Endothelial cell of hepatic sinusoid (primary cell): ENCODE results near the gene ATF7IP.

Source experiments
- in situ Hi-C: cut with HindIII; loops from 2 replicates; pipeline ENCODE4 v1.10.0; 2017; ENCODE audit warnings: low sequenced_read_pairs

Gene ATF7IP

GRCh38 chr12:14416658-14417057 is 51.2 kb downstream of the ATF7IP start:
- in situ Hi-C loops: loop anchor here (5.0 kb wide), 1 partner anchor 86 kb away; no protein-coding TSS in a partner anchor

DNA sequence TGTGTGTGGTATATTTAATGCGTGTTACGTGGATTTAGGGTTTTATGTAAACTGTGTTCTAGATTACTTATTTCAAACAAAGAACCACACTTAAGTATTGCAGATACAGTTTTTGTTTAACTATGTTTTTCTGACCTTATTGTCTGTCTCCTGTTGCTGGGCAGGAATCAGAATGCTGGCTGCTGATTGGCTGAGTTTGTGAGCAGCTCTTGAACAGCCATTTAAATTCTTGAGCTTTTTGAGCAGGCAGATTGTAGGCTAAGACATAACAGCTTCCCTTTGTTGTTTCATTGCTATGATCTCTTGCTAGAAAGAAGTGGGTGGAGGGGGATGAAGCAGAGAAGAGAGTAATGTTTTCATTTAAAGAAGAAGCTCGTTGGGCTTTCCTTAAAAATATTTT is 52.2 kb downstream of the ATF7IP start:
- in situ Hi-C loops: loop anchor here (5.0 kb wide), 1 partner anchor 85 kb away; no protein-coding TSS in a partner anchor

DNA sequence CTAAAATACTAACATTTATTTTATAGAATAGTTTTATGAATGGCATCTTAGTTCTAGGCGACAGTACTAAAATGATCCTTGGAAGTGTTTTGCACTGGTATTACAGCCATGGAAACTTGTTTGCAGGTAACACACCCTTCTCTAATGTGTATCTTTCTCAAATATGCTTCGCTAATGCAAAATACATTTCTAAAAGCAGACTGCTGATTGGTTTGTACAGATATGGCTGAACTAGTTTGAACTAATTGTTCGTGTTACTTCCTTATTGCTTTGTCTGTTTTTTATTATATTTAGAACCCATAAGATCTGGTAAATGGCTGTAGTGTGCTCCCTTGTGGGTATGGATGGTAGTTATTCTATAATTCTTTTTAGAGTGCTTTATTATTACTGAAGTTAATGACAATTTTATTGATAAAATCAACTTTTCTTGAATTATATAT is 53.0 kb downstream of the ATF7IP start:
- in situ Hi-C loops: loop anchor here (5.0 kb wide), 1 partner anchor 84 kb away; no protein-coding TSS in a partner anchor

- in situ Hi-C loops: no loop called here
Measured at GRCh38 chr12:14422516-14423230, 57.2 kb downstream of the ATF7IP start.

- in situ Hi-C loops: no loop called here
Measured at GRCh38 chr12:14424545-14424944, 59.1 kb downstream of the ATF7IP start.

DNA sequence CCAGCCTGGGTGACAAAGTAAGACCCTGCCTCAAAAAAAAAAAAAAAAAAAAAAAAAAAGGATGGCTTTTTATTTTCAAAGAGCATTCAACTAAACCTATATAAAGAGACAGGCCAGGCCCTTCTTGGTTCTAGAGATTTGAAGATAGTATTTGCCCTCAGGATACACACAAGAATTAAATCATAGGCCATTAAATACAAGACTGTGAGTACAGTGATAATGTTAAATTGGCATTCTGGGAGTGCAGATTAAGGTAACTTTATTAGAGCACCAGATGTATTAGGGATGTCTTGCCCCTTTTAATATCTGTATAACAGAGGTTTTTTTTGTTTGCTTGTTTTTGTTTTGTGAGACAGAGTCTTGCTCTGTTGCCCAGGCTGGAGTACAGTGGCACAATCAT is 61.3 kb downstream of the ATF7IP start:
- in situ Hi-C loops: no loop called here

GRCh38 chr12:14427929-14428328 is 62.4 kb downstream of the ATF7IP start:
- in situ Hi-C loops: no loop called here

DNA sequence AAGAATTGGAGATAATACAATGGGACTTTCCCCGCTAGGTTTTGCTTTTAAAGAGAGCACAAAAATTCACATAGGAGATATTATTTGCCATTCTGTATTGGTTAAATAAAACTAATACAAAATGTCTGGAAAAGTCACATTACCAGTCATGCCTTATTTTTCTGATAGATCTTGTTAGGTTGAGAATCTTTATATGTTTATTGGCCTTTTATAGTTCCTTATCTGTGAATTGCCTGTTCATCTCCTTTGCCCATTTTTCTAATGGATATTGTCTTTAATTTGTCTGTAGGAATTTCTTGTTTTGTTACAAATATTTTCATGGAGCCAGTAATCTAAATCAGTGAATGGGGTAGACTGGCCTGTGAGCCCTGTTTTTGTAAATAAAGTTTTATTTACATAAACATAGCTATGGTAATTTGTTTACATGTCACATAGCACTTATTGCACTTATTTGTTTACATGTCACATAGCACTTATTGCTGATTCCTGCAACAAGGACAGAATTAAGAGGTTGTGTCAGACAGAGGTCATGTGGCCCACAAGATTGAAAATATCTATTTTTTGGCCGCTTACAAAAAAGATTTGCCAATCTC is 65.0 kb downstream of the ATF7IP start:
- in situ Hi-C loops: no loop called here

GRCh38 chr12:14431975-14432374 is 66.5 kb downstream of the ATF7IP start:
- in situ Hi-C loops: no loop called here

DNA sequence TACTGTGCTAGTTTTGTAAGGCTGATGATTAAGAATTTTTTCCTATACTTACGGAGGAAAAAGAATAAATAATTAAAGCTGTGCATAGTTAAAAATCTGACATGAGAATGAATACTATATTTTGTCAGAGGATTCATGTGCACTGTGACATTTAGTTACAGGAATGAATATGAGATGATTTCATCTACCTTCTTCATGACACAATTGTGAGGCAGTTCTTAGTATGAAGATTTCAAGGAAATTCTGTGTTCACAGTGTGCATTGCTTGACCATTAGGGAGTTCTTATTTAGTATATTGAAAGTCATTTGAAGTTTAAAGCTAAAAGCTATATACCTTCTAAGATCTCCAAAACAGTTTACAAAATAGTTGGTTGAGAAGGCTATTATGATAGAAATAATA is 70.1 kb downstream of the ATF7IP start:
- in situ Hi-C loops: no loop called here

DNA sequence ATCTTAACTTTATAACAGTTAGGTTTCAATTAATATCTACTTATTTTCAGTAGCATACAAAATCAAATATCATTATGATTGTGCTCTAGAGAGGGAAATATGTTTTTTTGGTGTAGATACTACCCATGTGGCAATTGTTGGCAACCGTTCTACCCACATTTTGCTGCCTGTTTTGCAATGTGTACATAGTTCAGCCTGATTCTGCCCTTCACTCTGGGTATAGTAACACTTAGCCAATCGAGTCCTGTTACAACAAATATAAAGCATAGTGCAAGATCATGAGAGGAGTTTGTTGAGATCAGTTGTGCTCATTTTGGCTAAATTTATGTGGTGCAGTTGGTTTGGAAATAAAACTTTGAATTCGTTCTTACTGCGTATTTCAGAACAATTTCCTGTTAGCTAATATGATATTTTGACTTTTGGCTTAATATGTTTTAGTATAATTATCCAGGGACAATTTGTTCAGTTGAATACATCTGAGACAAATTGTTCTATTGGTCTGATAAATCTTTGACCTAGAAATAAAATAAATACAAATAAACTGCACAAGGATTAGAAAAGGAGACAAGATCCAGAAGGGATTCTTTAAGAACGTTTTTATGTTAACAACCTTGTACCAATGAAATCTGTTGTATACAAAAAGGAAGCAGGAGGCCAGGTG is 76.9 kb downstream of the ATF7IP start:
- in situ Hi-C loops: no loop called here

DNA sequence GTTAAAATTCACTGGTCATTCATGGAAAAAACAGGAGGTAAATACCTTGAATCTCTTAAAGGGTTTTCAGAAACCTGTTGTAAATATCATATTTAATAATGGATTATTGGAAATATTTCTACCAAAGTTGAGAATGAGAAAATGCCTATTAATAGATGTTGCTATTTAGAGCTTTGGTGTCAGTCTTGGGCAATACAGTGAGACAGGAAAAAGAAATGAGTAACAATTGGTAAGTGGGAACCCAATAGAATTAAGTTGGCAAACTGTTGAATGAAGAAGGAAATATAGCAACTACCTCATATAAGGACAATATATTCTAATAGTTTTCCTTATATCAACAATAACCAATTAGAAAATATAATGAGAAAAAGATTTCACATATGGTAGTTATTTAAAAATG is 78.0 kb downstream of the ATF7IP start:
- in situ Hi-C loops: no loop called here

DNA sequence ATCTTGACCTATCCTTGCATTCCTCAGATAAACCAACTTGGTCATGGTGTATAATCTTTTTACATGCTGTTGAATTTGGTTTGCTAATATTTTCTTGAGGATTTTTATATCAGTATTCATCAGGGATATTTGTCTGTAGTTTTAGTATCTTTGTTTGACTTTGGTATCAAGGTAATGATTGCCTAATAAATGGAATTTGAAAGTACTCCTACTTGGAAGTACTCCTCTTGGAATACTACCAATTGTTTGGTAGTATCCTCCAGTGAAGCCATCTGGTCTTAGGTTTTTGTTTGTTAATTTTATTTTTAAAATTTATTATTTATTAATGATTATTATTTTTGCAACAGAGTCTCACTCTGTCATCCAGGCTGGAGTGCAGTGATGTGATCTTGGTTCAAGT is 85.0 kb downstream of the ATF7IP start:
- in situ Hi-C loops: no loop called here

DNA sequence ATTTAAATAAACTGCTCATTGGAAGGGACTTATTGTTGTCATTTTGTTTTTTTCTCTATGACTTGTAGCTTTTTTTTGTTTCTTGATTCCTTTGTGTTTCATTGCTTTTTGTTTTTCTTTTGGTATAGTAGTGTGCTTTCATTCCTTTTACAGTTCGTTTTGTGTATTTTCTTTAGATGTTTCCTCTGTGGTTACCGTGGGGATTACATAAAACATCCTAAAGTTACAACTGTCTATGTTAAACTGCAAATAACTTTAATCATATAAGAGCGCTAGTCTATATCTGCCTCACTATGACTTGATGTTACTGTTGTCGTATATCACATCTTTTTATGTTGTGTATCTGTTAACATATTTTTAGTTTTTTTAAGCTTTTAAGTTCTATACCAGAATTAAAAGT is 86.9 kb downstream of the ATF7IP start:
- in situ Hi-C loops: no loop called here

DNA sequence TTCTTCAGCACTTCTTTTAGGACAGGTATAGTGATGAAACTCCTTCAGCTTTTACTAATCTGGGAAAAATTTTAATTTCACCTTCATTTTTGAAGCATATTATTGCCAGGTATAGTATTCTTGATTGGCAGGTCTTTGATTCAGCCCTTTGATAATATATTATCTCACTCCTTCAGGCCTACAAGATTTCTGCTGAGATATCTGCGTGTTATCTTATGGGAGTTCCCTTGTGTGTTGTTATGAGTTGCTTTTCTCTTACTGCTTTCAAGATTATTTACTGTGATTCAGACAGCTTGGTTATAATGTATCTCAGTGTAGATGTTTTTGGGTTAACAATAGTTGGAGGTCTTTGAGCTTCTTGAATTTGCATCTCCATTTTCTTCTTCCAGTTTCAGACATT is 87.4 kb downstream of the ATF7IP start:
- in situ Hi-C loops: no loop called here

DNA sequence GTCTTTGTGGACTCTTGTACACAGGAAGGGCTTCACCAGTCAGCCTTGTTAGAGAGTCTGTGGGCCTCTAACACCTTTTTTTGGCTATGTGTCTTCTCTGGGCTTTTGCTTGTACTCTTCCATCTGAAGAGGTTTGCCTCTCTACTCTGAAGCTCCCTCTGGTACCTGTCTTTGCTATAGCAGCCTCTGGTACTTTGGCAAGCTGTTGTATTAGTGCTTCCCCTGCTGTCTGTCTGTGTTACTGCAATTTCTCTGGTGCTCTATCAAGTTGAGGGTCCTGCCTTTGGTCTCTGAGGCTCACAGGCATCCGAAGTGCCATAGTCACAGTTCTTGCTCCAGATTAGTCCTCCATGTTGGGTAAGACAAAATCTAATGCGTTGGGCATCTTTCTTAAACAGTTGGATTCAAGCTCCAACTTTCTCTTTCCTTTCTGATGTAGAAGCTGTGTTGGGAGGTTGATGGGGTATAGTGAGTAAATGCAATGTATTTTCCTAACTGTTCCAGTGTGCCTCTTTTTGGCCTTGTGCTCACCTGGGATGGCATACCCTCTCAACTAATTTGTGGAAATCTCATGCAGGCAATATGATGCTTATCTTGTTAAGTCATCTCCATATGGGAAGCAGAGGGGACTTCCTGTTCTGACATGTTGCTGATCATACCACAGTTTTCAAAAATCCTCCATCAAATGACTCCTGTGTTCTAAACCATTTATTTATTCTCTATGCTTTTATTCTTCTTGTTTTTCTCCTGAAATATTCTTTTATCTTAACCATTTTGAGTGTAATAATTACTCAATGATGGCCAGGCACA is 88.8 kb downstream of the ATF7IP start:
- in situ Hi-C loops: no loop called here

DNA sequence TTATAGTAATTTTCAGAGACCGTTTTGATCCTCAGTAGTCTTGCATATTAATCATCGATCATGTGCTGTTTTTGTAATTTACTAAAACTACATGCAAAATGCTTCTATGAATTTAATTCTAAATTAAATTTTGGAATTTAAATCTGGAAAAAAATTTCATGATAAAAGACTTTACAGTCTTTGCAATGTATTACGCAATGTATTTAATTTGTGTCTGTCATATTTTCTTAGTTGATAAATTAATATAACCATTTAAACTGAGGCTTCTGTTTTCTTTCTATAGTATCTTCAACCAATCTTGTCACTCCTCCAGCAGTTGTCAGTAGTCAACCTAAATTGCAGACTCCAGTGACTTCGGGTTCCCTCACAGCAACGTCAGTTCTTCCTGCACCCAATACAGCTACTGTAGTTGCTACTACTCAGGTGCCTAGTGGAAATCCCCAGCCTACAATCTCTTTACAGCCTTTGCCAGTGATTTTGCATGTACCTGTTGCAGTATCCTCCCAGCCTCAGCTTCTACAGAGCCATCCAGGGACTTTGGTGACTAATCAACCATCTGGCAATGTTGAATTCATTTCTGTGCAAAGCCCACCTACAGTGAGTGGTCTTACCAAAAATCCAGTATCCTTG is 94.8 kb downstream of the ATF7IP start:
- in situ Hi-C loops: no loop called here

- in situ Hi-C loops: no loop called here
Measured at GRCh38 chr12:14471497-14471896, 106.0 kb downstream of the ATF7IP start.

- in situ Hi-C loops: no loop called here
Measured at GRCh38 chr12:14473707-14474287, 108.3 kb downstream of the ATF7IP start.

DNA sequence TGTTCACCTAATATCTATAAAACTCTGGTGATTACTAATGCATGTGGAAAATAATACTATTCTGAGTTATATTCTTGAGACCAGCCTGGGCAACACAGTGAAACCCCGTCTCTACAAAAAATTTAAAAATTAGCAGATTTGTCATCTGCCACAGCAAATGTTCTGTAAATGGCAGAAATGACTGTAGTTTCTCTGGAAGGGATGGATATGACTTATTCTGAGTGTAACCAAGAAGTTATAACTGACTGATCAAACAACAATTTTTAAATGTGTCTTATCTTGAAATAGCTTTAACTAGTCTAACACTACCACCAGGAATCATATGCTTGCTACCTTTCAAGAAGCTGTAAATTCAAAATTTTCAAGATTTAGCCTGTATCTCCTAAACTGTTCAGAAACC is 113.5 kb downstream of the ATF7IP start:
- in situ Hi-C loops: no loop called here
